Keratinocyte (primary cell): Measurements from ENCODE around the gene SLC26A9. TPM values are rescaled to one million over a fixed set of nuclear protein-coding genes. Genes with fewer than 3 reads are reported as not detected.

Experiments
- DNase-seq: peaks from one replicate; pipeline ENCODE4 v3.0.0-alpha.2; 2011; ENCODE audit warnings: low read depth, missing footprints, low spot score
- FAIRE-seq: peaks from 2 replicates; lab custom pipeline; 2011; peaks lifted over from hg19 to GRCh38; lab: Jason Lieb, UNC
- H2AFZ ChIP-seq: 2 replicates; pipeline ENCODE4 v1.6.0; 2012; ENCODE audit warnings: low read length, control low read depth, inconsistent platforms; ENCODE audit not compliant: control insufficient read depth
- H3K27ac ChIP-seq: 2 replicates; pipeline ENCODE4 v1.5.1; 2011; ENCODE audit warnings: low read length; ENCODE audit not compliant: control insufficient read depth, insufficient read depth
- H3K27me3 ChIP-seq: 3 replicates; pipeline ENCODE4 v1.6.0; 2011; ENCODE audit warnings: low read length; ENCODE audit not compliant: control insufficient read depth, insufficient read depth; ENCODE audit errors: extremely low read depth
- H3K36me3 ChIP-seq, 2 experiments: 2 replicates in 1 of 2; 3 replicates in 1 of 2; pipeline ENCODE4 v1.5.1; 2011; ENCODE audit warnings: low read length in 2 of 2, mild to moderate bottlenecking in 1 of 2; ENCODE audit not compliant: control insufficient read depth in 2 of 2, insufficient read depth in 2 of 2; ENCODE audit errors: extremely low read depth in 1 of 2
- H3K4me1 ChIP-seq: 3 replicates; pipeline ENCODE4 v1.5.1; 2011; ENCODE audit warnings: low read length; ENCODE audit not compliant: control insufficient read depth, insufficient read depth; ENCODE audit errors: extremely low read depth
- H3K4me2 ChIP-seq: 3 replicates; pipeline ENCODE4 v1.6.0; 2011; ENCODE audit warnings: low read depth, low read length; ENCODE audit not compliant: control insufficient read depth, insufficient read depth; ENCODE audit errors: extremely low read depth
- H3K4me3 ChIP-seq, 3 experiments: fragments of 200-600 bp in 1 of 3; sonication (generic) in 1 of 3; 2 replicates in 2 of 3; 3 replicates in 1 of 3; pipeline ENCODE4 v1.5.1; 2011 to 2016; ENCODE audit warnings: low read length in 3 of 3, mild to moderate bottlenecking in 3 of 3, control low read depth in 2 of 3, inconsistent platforms in 1 of 3, low read depth in 1 of 3, mixed read lengths in 1 of 3, mixed run types in 1 of 3, moderate library complexity in 1 of 3; ENCODE audit not compliant: control insufficient read depth in 2 of 3, insufficient read depth in 2 of 3; ENCODE audit errors: extremely low read depth in 1 of 3
- H3K79me2 ChIP-seq: 2 replicates; pipeline ENCODE4 v1.6.0; 2012; ENCODE audit warnings: low read length; ENCODE audit not compliant: control insufficient read depth, insufficient read depth
- H3K9ac ChIP-seq: 3 replicates; pipeline ENCODE4 v1.6.0; 2011; ENCODE audit warnings: low read length; ENCODE audit not compliant: control insufficient read depth, insufficient read depth; ENCODE audit errors: extremely low read depth
- H3K9me1 ChIP-seq: 3 replicates; pipeline ENCODE4 v1.6.0; 2011; ENCODE audit warnings: low read length; ENCODE audit not compliant: control insufficient read depth, insufficient read depth; ENCODE audit errors: extremely low read depth
- H3K9me3 ChIP-seq: 2 replicates; pipeline ENCODE4 v1.5.1; 2012; ENCODE audit warnings: low read depth, low read length; ENCODE audit not compliant: control insufficient read depth
- H4K20me1 ChIP-seq: 3 replicates; pipeline ENCODE4 v1.6.0; 2011; ENCODE audit warnings: low read length; ENCODE audit not compliant: control insufficient read depth, insufficient read depth; ENCODE audit errors: extremely low read depth
- CTCF ChIP-seq, 3 experiments: IDR thresholded peaks in 1 of 3; conservative IDR thresholded peaks in 1 of 3; optimal IDR thresholded peaks in 1 of 3; 2 replicates in 2 of 3; 3 replicates in 1 of 3; pipeline versions ENCODE3 to v1.5.1; 2011; ENCODE audit warnings: low read length in 3 of 3, mild to moderate bottlenecking in 3 of 3, moderate library complexity in 2 of 3, control low read depth in 1 of 3, inconsistent platforms in 1 of 3; ENCODE audit not compliant: insufficient read depth in 2 of 3; ENCODE audit errors: extremely low read depth in 1 of 3
- EZH2 ChIP-seq: IDR thresholded peaks from one replicate; pipeline ENCODE4 v1.6.1; 2012; ENCODE audit warnings: inconsistent platforms, mild to moderate bottlenecking, low read length, moderate library complexity
- dilution Hi-C: fragments of 300-500 bp; cut with MboI; formaldehyde crosslinking; loops from one replicate; pipeline ENCODE4 v1.7.0; 2020; ENCODE audit warnings: low sequenced_read_pairs; ENCODE audit not compliant: extremely low pct_ligation_motif_present
- polyA plus RNA-seq, 5 experiments: library from polyadenylated mRNA; depleted of rRNA in 3 of 5; stranded (reverse) in 3 of 5; stranded (forward) in 1 of 5; unstranded in 1 of 5; fragments of >200 nt; gene quantifications; 1 replicate in 1 of 5; 2 replicates in 3 of 5; 3 replicates in 1 of 5; pipeline versions ENCODE4 v1.2.1 to v1.2.3, GENCODE V29; 2011 to 2012; ENCODE audit warnings: missing spikeins in 2 of 5, low read depth in 1 of 5, low replicate concordance in 1 of 5

SLC26A9 gene
- polyA plus RNA-seq, 1 donor (not counting 4 experiments of a cell fraction or from before 2014, with no cell fraction given) = 0.03 TPM

GRCh38 chr1:205918955-205919746, 24.1 kb downstream of the SLC26A9 start:
- dilution Hi-C loops = no loop called here
- Histone ChIP-seq H2AFZ (no peak overlapping the region), H3K4me2 (no peak overlapping the region), H3K9me3 (no peaks in the 10 kb centered on the region), H3K9me1 (no peaks in the 10 kb centered on the region), H3K27ac (no peak overlapping the region), H3K36me3 (no peaks in the 10 kb centered on the region), H3K4me3 (no peak overlapping the region), H3K9ac (no peak overlapping the region), H3K79me2 (no peaks in the 10 kb centered on the region), H3K27me3 (peaks cover 23% of the 10 kb centered on the region), H3K4me1 (no peaks in the 10 kb centered on the region), H4K20me1 (no peaks in the 10 kb centered on the region)
- peak; percentile 85 for FAIRE-seq
- DNase-seq = peak; percentile 46
- peak; percentile 86 to 97 (median 97) for TF ChIP-seq CTCF (optimal IDR thresholded peaks at IDR 0.05 in 1 of 3, IDR thresholded peaks at IDR 0.05 in 1 of 3, conservative IDR thresholded peaks at IDR 0.05 in 1 of 3; ENCODE audit: extremely low read depth in 1 of 3, insufficient read depth in 2 of 3, low read length in 3 of 3)
- TF ChIP-seq EZH2 = no peak

GRCh38 chr1:205917466-205918238, 25.6 kb downstream of the SLC26A9 start:
- H3K79me2 ChIP-seq = no peaks in the 10 kb centered on the region
- TF ChIP-seq CTCF (optimal IDR thresholded peaks at IDR 0.05 in 1 of 3, IDR thresholded peaks at IDR 0.05 in 1 of 3, conservative IDR thresholded peaks at IDR 0.05 in 1 of 3; ENCODE audit: extremely low read depth in 1 of 3, insufficient read depth in 2 of 3, low read length in 3 of 3) (no peak), EZH2 (no peak)
- dilution Hi-C loops = no loop called here
- H2AFZ ChIP-seq = no peak overlapping the region
- H3K36me3 ChIP-seq = no peaks in the 10 kb centered on the region
- peaks cover 35% of the 10 kb centered on the region for H3K27me3 ChIP-seq
- FAIRE-seq (no peak), DNase-seq (no peak)
- H3K9me1 ChIP-seq = no peaks in the 10 kb centered on the region
- H3K4me1 ChIP-seq = no peaks in the 10 kb centered on the region
- no peak overlapping the region for H3K4me3 ChIP-seq
- H3K4me2 ChIP-seq = no peak overlapping the region
- H3K9me3 ChIP-seq = no peaks in the 10 kb centered on the region
- no peaks in the 10 kb centered on the region for H4K20me1 ChIP-seq
- H3K9ac ChIP-seq = no peak overlapping the region
- no peak overlapping the region for H3K27ac ChIP-seq
